WERI-Rb-1 (cell line): ENCODE results near the gene TWF1.

Source experiments
- DNase-seq: peaks from one replicate; pipeline ENCODE4 v3.0.0-alpha.2; 2020
- H3K27ac ChIP-seq: fragments of 250-450 bp; sonication (Bioruptor Pico); 2 replicates; pipeline ENCODE4 v1.5.1; 2020; ENCODE audit warnings: mild to moderate bottlenecking, moderate library complexity
- H3K27me3 ChIP-seq: fragments of 250-450 bp; sonication (Bioruptor Pico); 2 replicates; pipeline ENCODE4 v1.5.1; 2021; ENCODE audit warnings: mild to moderate bottlenecking, low read depth, moderate library complexity; ENCODE audit not compliant: insufficient read depth, severe bottlenecking
- H3K36me3 ChIP-seq: fragments of 250-450 bp; sonication (Bioruptor Pico); 2 replicates; pipeline ENCODE4 v1.5.1; 2020; ENCODE audit warnings: mild to moderate bottlenecking, moderate library complexity
- H3K4me3 ChIP-seq: 2 replicates; pipeline ENCODE4 v1.5.1; 2011; ENCODE audit warnings: low read depth, mild to moderate bottlenecking, control low read depth, low read length
- H3K9me3 ChIP-seq: fragments of 250-450 bp; sonication (Bioruptor Pico); 2 replicates; pipeline ENCODE4 v1.5.1; 2021; ENCODE audit warnings: mild to moderate bottlenecking, moderate library complexity; ENCODE audit not compliant: severe bottlenecking
- TF ChIP-seq, protein P1 (sequence below): IDR thresholded peaks from 2 replicates; pipeline ENCODE4 v1.5.1; 2011; ENCODE audit warnings: low read depth, mild to moderate bottlenecking, control low read depth, inconsistent platforms, low read length

Gene TWF1

DNA sequence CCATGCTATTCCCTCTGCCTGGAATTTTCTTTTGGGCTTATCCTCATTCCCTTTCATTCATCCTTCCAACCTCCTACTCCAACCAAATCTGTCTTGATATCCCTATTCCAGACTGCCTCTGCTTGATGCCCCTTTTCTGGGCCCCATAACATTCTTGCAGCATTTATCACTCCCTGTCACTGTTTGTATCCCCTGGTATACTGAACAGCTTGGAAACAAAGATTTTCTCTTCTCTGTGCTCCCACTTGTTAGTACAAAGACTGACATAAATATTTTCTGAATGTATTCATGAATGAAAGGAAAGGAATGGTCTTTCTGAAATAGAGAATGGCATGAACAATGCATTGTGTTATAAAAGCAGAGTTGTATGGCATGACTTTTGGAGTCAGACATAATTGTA is 39.8 kb downstream of the TWF1 start:
- Histone ChIP-seq H3K9me3 (no peaks in the 10 kb centered on the region), H3K36me3 (peaks cover 5% of the 10 kb centered on the region; the same call in 1 of the 2 replicates), H3K27me3 (no peaks in the 10 kb centered on the region), H3K27ac (no peak overlapping the region), H3K4me3 (no peak overlapping the region)
- TF ChIP-seq, protein P1, sequence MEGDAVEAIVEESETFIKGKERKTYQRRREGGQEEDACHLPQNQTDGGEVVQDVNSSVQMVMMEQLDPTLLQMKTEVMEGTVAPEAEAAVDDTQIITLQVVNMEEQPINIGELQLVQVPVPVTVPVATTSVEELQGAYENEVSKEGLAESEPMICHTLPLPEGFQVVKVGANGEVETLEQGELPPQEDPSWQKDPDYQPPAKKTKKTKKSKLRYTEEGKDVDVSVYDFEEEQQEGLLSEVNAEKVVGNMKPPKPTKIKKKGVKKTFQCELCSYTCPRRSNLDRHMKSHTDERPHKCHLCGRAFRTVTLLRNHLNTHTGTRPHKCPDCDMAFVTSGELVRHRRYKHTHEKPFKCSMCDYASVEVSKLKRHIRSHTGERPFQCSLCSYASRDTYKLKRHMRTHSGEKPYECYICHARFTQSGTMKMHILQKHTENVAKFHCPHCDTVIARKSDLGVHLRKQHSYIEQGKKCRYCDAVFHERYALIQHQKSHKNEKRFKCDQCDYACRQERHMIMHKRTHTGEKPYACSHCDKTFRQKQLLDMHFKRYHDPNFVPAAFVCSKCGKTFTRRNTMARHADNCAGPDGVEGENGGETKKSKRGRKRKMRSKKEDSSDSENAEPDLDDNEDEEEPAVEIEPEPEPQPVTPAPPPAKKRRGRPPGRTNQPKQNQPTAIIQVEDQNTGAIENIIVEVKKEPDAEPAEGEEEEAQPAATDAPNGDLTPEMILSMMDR = no peak
- no peak for DNase-seq

DNA sequence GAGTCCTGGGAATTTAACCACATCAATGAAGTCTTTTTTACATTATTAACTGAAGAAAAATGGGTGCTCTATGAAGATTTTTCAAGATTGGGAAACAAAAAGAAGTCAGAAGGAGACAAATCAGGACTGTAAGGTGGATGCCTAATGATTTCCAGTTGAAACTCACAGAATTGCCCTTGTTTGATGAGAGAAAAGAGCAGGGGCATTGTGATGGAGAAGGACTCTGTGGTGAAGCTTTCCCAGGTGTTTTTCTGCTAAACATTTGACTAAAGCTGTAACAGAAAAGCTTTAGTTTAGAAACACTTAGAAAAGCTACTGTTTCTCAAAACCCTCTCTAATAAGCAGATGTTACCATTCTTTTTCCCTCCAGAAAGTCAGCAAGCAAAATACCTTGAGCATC is 41.6 kb downstream of the TWF1 start:
- no peaks in the 10 kb centered on the region for H3K36me3 ChIP-seq
- no peak overlapping the region for H3K4me3 ChIP-seq
- DNase-seq = no peak
- H3K27ac ChIP-seq = no peak overlapping the region
- TF ChIP-seq, protein P1 = no peak
- no peaks in the 10 kb centered on the region for H3K9me3 ChIP-seq
- H3K27me3 ChIP-seq = no peaks in the 10 kb centered on the region

DNA sequence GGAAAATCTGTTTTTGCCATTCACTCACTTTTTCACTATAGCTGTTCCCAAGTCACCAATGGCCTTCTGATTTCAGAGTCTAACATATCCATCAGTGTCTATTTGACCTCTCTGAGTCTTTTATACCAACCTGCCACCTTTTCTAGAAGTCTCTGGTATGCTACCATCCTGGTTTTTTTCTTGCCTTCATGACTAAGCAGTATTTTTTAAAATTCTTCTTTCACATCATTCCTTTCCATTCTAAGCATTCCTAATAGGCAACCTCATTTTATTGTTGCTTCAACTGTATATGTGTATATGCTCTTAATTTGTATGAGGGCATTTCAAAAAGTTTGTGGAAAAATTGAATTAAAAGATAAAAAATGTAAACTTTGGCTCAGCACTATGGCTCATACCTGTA is 42.3 kb downstream of the TWF1 start:
- no peak overlapping the region for H3K27ac ChIP-seq
- TF ChIP-seq, protein P1 = no peak
- no peaks in the 10 kb centered on the region for H3K27me3 ChIP-seq
- DNase-seq = no peak
- no peaks in the 10 kb centered on the region for H3K9me3 ChIP-seq
- no peak overlapping the region for H3K4me3 ChIP-seq
- H3K36me3 ChIP-seq = no peaks in the 10 kb centered on the region

DNA sequence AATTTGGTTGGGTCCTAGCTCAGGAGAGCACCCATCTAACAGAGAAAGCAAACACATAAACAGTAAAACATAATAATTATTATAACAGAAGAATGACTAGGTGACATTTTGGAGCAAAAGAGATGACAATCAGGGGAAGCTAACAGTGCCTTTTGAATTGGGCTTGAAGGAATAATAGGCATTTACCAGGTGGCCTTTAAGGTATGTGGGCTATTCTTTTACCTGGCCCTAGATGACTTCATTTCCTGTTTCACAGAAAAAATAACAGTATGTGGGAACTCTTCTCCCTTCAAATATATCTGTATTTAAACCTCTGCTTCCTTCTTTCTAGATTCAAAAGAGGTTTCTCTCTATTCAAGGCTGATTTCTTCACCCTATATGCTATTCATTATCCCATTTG is 43.5 kb downstream of the TWF1 start:
- DNase-seq = no peak
- Histone ChIP-seq H3K4me3 (no peak overlapping the region; the same call in 1 of the 2 replicates), H3K27me3 (no peaks in the 10 kb centered on the region)

DNA sequence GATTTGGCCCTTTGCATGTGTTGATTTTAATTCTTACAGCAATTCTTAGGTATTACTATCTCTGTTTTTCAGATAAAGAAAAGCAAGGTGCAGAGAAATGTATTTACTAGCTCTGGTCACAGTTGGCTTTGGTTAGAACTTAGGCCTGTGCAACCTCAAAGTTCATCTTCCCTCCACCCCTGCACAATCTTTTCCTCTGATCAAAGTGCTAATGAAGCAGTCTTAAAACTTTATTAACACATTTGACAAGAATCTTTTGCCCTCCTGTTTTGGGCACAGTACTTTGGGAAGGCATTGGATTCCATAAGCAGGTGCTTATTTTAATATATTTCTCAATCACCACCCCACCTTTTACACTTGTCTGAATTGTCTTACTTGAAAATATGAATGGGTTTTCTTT is 44.6 kb downstream of the TWF1 start:
- TF ChIP-seq, protein P1 = no peak
- DNase-seq = no peak
- no peaks in the 10 kb centered on the region for H3K9me3 ChIP-seq
- no peak overlapping the region for H3K4me3 ChIP-seq
- no peaks in the 10 kb centered on the region for H3K27me3 ChIP-seq
- no peak overlapping the region for H3K27ac ChIP-seq
- H3K36me3 ChIP-seq = no peaks in the 10 kb centered on the region; the same call in 1 of the 2 replicates

More for the DNA sequence above, 43.5 kb downstream of the TWF1 start:
- Histone ChIP-seq H3K27ac (peak overlapping the region; percentile 41), H3K36me3 (no peaks in the 10 kb centered on the region), H3K9me3 (no peaks in the 10 kb centered on the region)
- TF ChIP-seq, protein P1 = no peak

DNA sequence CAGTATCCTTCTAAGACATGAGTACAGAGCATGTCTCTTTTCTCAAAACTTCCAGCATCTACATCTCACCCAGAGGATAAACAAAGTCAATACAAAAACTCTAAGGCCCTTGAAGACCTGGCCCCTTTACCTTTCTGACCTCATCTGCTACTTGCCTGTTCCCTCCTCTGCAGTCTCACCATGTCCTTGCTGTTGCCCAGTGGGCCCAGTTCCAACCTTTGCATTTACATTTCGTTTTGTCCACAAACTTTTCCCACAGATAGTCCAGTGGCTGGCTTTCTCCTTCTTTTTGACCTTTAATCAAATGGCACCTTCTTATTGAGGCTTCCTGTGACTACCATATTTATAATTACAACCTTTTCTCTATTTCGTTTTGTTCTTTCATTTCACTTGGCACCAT is 45.7 kb downstream of the TWF1 start:
- H3K27ac ChIP-seq = no peak overlapping the region
- no peak for DNase-seq
- no peaks in the 10 kb centered on the region; the same call in 1 of the 2 replicates for H3K36me3 ChIP-seq
- TF ChIP-seq, protein P1 = no peak
- no peaks in the 10 kb centered on the region for H3K9me3 ChIP-seq
- H3K4me3 ChIP-seq = no peak overlapping the region
- H3K27me3 ChIP-seq = no peaks in the 10 kb centered on the region
